ENCODE results near the gene METTL15. TPM values are rescaled to one million over a fixed set of nuclear protein-coding genes. Genes with fewer than 3 reads are reported as not detected.

METTL15 gene
- total and polyA plus RNA-seq, 2 of the 8 experiments (the other 6 are each of a cell fraction or from before 2014, with no cell fraction given), result 5.4 to 10.5 TPM

- Histone ChIP-seq H3K4me1 (replicated peaks in 1 of 4; ENCODE audit: control insufficient read depth in 3 of 4, insufficient read depth in 4 of 4, low read length in 3 of 4) (no peaks in the 10 kb centered on the region), H3K23ac (ENCODE audit: insufficient read length) (no peak overlapping the region), H3K18ac (ENCODE audit: extremely low read depth, low read length) (no peak overlapping the region), H4K5ac (ENCODE audit: insufficient read length, low read depth, low read length) (no peak overlapping the region), H4K8ac (ENCODE audit: extremely low read depth, insufficient read depth, low read length) (no peak overlapping the region), H3K23me2 (ENCODE audit: low read depth, low read length) (no peaks in the 10 kb centered on the region), H3K4me2 (ENCODE audit: insufficient read depth in 1 of 2, low read depth in 2 of 2, low read length in 2 of 2) (no peak overlapping the region), H2BK120ac (replicated peaks; ENCODE audit: low read depth, low read length) (no peak overlapping the region), H3K27me3 (replicated peaks in 1 of 4; ENCODE audit: control insufficient read depth in 3 of 4, extremely low read depth in 1 of 4, insufficient read depth in 3 of 4, low read length in 3 of 4) (no peaks in the 10 kb centered on the region), H2BK20ac (ENCODE audit: low read length) (no peak overlapping the region), H3K79me1 (ENCODE audit: low read depth, low read length) (no peaks in the 10 kb centered on the region), H3K9me3 (ENCODE audit: insufficient read depth in 2 of 2, low read depth in 1 of 2, low read length in 1 of 2) (0 out of 4 replicates have a peak, but pooled peaks cover 0 to 3% of the 10 kb centered on the region in 2 experiments), H2AK5ac (ENCODE audit: low read depth, low read length) (no peak overlapping the region), H2BK12ac (ENCODE audit: low read depth, low read length) (no peak overlapping the region), H3K56ac (replicated peaks; ENCODE audit: insufficient read length, low read depth, low read length) (no peak overlapping the region), H3K14ac (ENCODE audit: insufficient read length) (no peak overlapping the region), H3K9ac (replicated peaks in 1 of 4; ENCODE audit: extremely low read depth in 1 of 4, low read depth in 3 of 4, low read length in 3 of 4) (no peak overlapping the region), H2BK15ac (ENCODE audit: low read length) (no peak overlapping the region), H4K20me1 (replicated peaks in 1 of 2; ENCODE audit: control insufficient read depth in 1 of 2, insufficient read depth in 2 of 2, low read length in 2 of 2) (no peaks in the 10 kb centered on the region), H3K27ac (ENCODE audit: low read depth, low read length) (no peak overlapping the region), H3K4me3 (ENCODE audit: extremely low read depth in 1 of 4, insufficient read depth in 2 of 4, low read depth in 3 of 4, low read length in 4 of 4) (no peak overlapping the region), H3K79me2 (ENCODE audit: control insufficient read depth in 1 of 2, insufficient read depth in 2 of 2, low read length in 2 of 2) (no peaks in the 10 kb centered on the region), H3K4ac (replicated peaks; ENCODE audit: insufficient read length, low read depth, low read length) (no peak overlapping the region), H4K91ac (replicated peaks; ENCODE audit: insufficient read length, low read length) (no peak overlapping the region), H2BK5ac (ENCODE audit: low read depth, low read length) (no peak overlapping the region), H2AFZ (ENCODE audit: low read length) (no peak overlapping the region), H3K36me3 (ENCODE audit: control insufficient read depth in 2 of 4, insufficient read depth in 4 of 4, low read length in 3 of 4) (peaks cover 0 to 1% (median 0%) of the 10 kb centered on the region in 4 experiments; a peak in 1 of 8 replicates)
- CTCF ChIA-PET (ENCODE audit: partially characterized antibody), result no interaction called here
- WGBS, 2 experiments (ENCODE audit: extremely low coverage in 1 of 2, insufficient coverage in 1 of 2, insufficient read length in 1 of 2, insufficient replicate concordance in 2 of 2, low coverage in 1 of 2, low lambda C conversion rate in 2 of 2, missing lambda C conversion rate in 1 of 2), result 82% methylated on average over 2 of the region's 2 CpGs; no CpG with 5 or more reads in 1 of the 2 experiments
- DNase-seq (ENCODE audit: low read depth in 1 of 2, low spot score in 2 of 2), result no peak
- POLR2A ChIA-PET (ENCODE audit: partially characterized antibody), result no interaction called here
- FAIRE-seq, result no peak
- TF ChIP-seq SRF (IDR thresholded peaks at IDR 0.05; ENCODE audit: low read depth, low read length) (no peak), BCL11A (IDR thresholded peaks at IDR 0.05; ENCODE audit: low read depth in 2 of 2, low read length in 2 of 2) (no peak), JUND (IDR thresholded peaks at IDR 0.05; ENCODE audit: low read length) (no peak), POLR2AphosphoS5 (IDR thresholded peaks at IDR 0.05; ENCODE audit: low read depth, low read length) (no peak), MAFK (IDR thresholded peaks at IDR 0.05; ENCODE audit: low read depth, low read length) (no peak), CREB1 (IDR thresholded peaks at IDR 0.05) (no peak), TAF7 (optimal IDR thresholded peaks at IDR 0.05; ENCODE audit: borderline replicate concordance, low read depth, low read length) (no peak), RBBP5 (IDR thresholded peaks at IDR 0.05; ENCODE audit: borderline replicate concordance, low read depth, low read length) (no peak), KDM5A (IDR thresholded peaks at IDR 0.05; ENCODE audit: low read length) (no peak), SIRT6 (IDR thresholded peaks at IDR 0.05; ENCODE audit: low read length) (no peak), CTBP2 (IDR thresholded peaks at IDR 0.05; ENCODE audit: borderline replicate concordance, insufficient read depth, insufficient read length, low read length) (no peak), NANOG (IDR thresholded peaks at IDR 0.05; ENCODE audit: insufficient read depth, low read depth, low read length, poor library complexity, severe bottlenecking) (no peak), NRF1 (IDR thresholded peaks at IDR 0.05; ENCODE audit: low read depth, low read length) (no peak), SIN3A (conservative IDR thresholded peaks at IDR 0.05 in 1 of 2, IDR thresholded peaks at IDR 0.05 in 1 of 2; ENCODE audit: low read depth in 1 of 2, low read length in 2 of 2) (no peak), JUN (IDR thresholded peaks at IDR 0.05; ENCODE audit: low read depth, low read length) (no peak)
Measured at GRCh38 chr11:28168718-28169117, 60.5 kb downstream of the METTL15 start.
